Naive thymus-derived CD4-positive, alpha-beta T cell (primary cell): ENCODE measurements around the gene APLP2. TPM values are rescaled to one million over a fixed set of nuclear protein-coding genes. Genes with fewer than 3 reads are reported as not detected.
A peak's percentile ranks its signal among the peaks of the same experiment; 100 is the strongest.

Experiments used
- ATAC-seq: fragments of 150-1000 bp; cut with Tn5 transposase; 2 replicates; pipeline ENCODE4 v1.10.0; 2021; ENCODE audit warnings: mild to moderate bottlenecking, moderate library complexity
- CTCF ChIA-PET: fragments of 350-600 bp; sonication (Branson Sonifier 250); formaldehyde crosslinking; loops from one replicate; lab custom pipeline; 2021; ENCODE audit warnings: antibody characterized with exemption; lab: Charles Lee
- POLR2A ChIA-PET: fragments of 350-600 bp; sonication (Branson Sonifier 250); formaldehyde crosslinking; loops from one replicate; lab custom pipeline; 2021; ENCODE audit warnings: antibody characterized with exemption, inconsistent platforms; lab: Charles Lee
- DNase-seq, 9 donors: peaks; one replicate each; pipeline versions ENCODE4 v3.0.0 to v3.0.0-alpha.2; 2020 to 2022; ENCODE audit warnings: mixed read lengths in 1 of 9
- H3K27ac ChIP-seq: one replicate; pipeline ENCODE4 v1.7.0; 2013; ENCODE audit warnings: mild to moderate bottlenecking, low read depth, low read length, moderate library complexity
- H3K27me3 ChIP-seq, 2 donors: one replicate each; pipeline ENCODE4 v1.7.0; 2013; ENCODE audit warnings: low read length in 2 of 2, mild to moderate bottlenecking in 2 of 2, moderate library complexity in 2 of 2; ENCODE audit not compliant: control insufficient read depth in 2 of 2, insufficient read depth in 2 of 2
- H3K36me3 ChIP-seq, 3 experiments: 1 replicate in 2 of 3; 2 replicates in 1 of 3; pipeline ENCODE4 v1.7.0; 2013; ENCODE audit warnings: low read length in 3 of 3, mild to moderate bottlenecking in 3 of 3, moderate library complexity in 1 of 3; ENCODE audit not compliant: insufficient read depth in 3 of 3, control insufficient read depth in 2 of 3
- H3K4me1 ChIP-seq, 2 donors: one replicate each; pipeline ENCODE4 v1.7.0; 2013; ENCODE audit warnings: low read length in 2 of 2, mild to moderate bottlenecking in 2 of 2, moderate library complexity in 1 of 2; ENCODE audit not compliant: control insufficient read depth in 2 of 2, insufficient read depth in 2 of 2
- H3K4me3 ChIP-seq: 2 replicates; pipeline ENCODE4 v1.7.0; 2013; ENCODE audit warnings: mild to moderate bottlenecking, low read length
- H3K9me3 ChIP-seq, 3 experiments: 1 replicate in 2 of 3; 2 replicates in 1 of 3; pipeline ENCODE4 v1.7.0; 2013; ENCODE audit warnings: low read length in 3 of 3; ENCODE audit not compliant: control insufficient read depth in 2 of 3
- H3K27ac Mint-ChIP-seq, 9 donors: one replicate each; pipeline ENCODE4 v1.8.0; 2020 to 2022; ENCODE audit warnings: mixed read lengths in 9 of 9, mild to moderate bottlenecking in 8 of 9, moderate library complexity in 5 of 9, inconsistent platforms in 2 of 9
- H3K27me3 Mint-ChIP-seq, 5 donors: one replicate each; pipeline ENCODE4 v1.8.0; 2021 to 2022; ENCODE audit warnings: mixed read lengths in 5 of 5, mild to moderate bottlenecking in 1 of 5
- H3K36me3 Mint-ChIP-seq, 5 donors: one replicate each; pipeline ENCODE4 v1.8.0; 2020 to 2022; ENCODE audit warnings: mixed read lengths in 5 of 5, mild to moderate bottlenecking in 3 of 5, inconsistent platforms in 1 of 5
- H3K4me1 Mint-ChIP-seq, 7 donors: one replicate each; pipeline ENCODE4 v1.8.0; 2020 to 2022; ENCODE audit warnings: mixed read lengths in 7 of 7, mild to moderate bottlenecking in 3 of 7, inconsistent platforms in 1 of 7
- H3K4me3 Mint-ChIP-seq, 10 donors: one replicate each; pipeline ENCODE4 v1.8.0; 2020 to 2022; ENCODE audit warnings: mild to moderate bottlenecking in 10 of 10, mixed read lengths in 10 of 10, moderate library complexity in 6 of 10, inconsistent platforms in 2 of 10
- H3K9me3 Mint-ChIP-seq, 11 donors: one replicate each; pipeline ENCODE4 v1.8.0; 2020 to 2022; ENCODE audit warnings: mixed read lengths in 11 of 11, mild to moderate bottlenecking in 4 of 11, inconsistent platforms in 1 of 11, moderate library complexity in 1 of 11
- intact Hi-C, 2 donors: fragments of 100-400 bp; cut with micrococcal nuclease; formaldehyde crosslinking; loops; one replicate each; pipeline ENCODE4 v1.15.1; 2023
- polyA plus RNA-seq, 2 donors: library from polyadenylated mRNA; unstranded; fragments of 300-500 nt; fragmentation: Illumina TruSeq; gene quantifications; one replicate each; pipeline ENCODE4 v1.2.3, GENCODE V29; 2021
- total RNA-seq, 6 experiments: library from RNA in 5 of 6; stranded (reverse) in 5 of 6; gene quantifications; 1 replicate in 5 of 6; 2 replicates in 1 of 6; pipeline ENCODE4 v1.2.3 and lab custom pipeline; 2021 to 2026

Gene APLP2
- total and polyA plus RNA-seq, 7 experiments from 2014 or later = 26.6 to 172 (median 46.3) TPM

DNA sequence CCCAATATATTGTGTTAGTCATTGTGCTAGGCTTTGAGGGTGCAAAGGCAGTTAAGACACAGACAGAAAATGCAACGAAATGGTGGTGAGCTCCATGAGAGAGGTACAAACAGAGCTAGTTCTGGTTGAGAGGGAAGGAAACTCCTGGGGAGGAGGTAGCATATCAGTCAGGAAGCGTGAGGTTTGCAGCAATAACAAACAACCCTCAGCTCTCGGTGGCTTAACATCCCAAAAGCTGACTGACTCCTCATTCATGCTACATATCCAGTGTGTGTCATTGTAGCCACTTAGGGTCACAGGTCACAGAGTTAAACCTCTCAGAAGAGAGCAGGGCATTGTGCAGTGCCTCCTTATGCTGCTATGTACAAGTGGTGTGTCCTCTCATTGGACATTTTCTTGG lies 88.1 kb downstream of the APLP2 start:
- Histone ChIP-seq H3K27ac (no peak overlapping the region), H3K27me3 (peaks cover 0 to 5% of the 10 kb centered on the region in 2 donors), H3K4me3 (no peak overlapping the region), H3K4me1 (peaks cover 0 to 4% of the 10 kb centered on the region in 2 donors), H3K36me3 (no peaks in the 10 kb centered on the region), H3K9me3 (no peaks in the 10 kb centered on the region)
- Mint-ChIP-seq H3K36me3 (no peaks in the 10 kb centered on the region), H3K27me3 (peaks cover 42 to 49% (median 47%) of the 10 kb centered on the region in 5 donors), H3K4me3 (peak overlapping the region in 5 of 10 donors; percentile 5 to 79 (median 24)), H3K9me3 (no peaks in the 10 kb centered on the region), H3K4me1 (peaks cover 4 to 27% (median 23%) of the 10 kb centered on the region in 7 donors), H3K27ac (no peak overlapping the region)
- no peak for ATAC-seq
- no peak for DNase-seq
- ChIA-PET CTCF (no interaction called here), POLR2A (no interaction called here)
- intact Hi-C loops = no loop called here

DNA sequence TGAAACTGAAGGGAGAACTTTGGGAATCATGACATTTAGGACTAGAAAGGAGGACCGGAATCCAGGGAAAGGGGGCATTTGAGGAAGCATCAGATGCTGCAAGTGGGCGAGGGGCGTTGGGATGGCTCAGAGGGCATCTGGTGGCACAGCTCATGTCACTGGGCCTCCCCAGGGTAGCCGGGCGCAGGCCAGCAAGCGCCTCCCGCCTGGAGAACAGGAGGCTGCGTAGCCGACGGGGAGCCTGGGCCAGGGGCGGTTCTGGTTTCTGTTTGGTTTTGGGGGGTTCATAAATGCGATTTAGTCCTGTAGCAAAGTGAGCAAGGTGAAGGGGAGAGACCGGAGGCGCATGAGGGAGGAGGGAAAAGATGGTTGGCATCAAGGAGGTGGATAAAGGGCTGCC lies 89.4 kb downstream of the APLP2 start:
- Histone ChIP-seq H3K27me3 (peaks cover 0 to 5% of the 10 kb centered on the region in 2 donors), H3K36me3 (no peaks in the 10 kb centered on the region), H3K4me3 (no peak overlapping the region), H3K4me1 (peaks cover 0 to 4% of the 10 kb centered on the region in 2 donors), H3K27ac (no peak overlapping the region), H3K9me3 (no peaks in the 10 kb centered on the region)
- H3K27me3 Mint-ChIP-seq = peaks cover 53 to 61% (median 58%) of the 10 kb centered on the region in 5 donors
- peaks cover 4 to 28% (median 23%) of the 10 kb centered on the region in 7 donors for H3K4me1 Mint-ChIP-seq
- ATAC-seq = no peak
- H3K36me3 Mint-ChIP-seq = no peaks in the 10 kb centered on the region
- H3K9me3 Mint-ChIP-seq = no peaks in the 10 kb centered on the region
- no peak for DNase-seq
- no peak overlapping the region for H3K27ac Mint-ChIP-seq
- peak overlapping the region in 9 of 10 donors; percentile 15 to 79 (median 29) for H3K4me3 Mint-ChIP-seq
- ChIA-PET POLR2A (no interaction called here), CTCF (no interaction called here)
- intact Hi-C loops = no loop called here

DNA sequence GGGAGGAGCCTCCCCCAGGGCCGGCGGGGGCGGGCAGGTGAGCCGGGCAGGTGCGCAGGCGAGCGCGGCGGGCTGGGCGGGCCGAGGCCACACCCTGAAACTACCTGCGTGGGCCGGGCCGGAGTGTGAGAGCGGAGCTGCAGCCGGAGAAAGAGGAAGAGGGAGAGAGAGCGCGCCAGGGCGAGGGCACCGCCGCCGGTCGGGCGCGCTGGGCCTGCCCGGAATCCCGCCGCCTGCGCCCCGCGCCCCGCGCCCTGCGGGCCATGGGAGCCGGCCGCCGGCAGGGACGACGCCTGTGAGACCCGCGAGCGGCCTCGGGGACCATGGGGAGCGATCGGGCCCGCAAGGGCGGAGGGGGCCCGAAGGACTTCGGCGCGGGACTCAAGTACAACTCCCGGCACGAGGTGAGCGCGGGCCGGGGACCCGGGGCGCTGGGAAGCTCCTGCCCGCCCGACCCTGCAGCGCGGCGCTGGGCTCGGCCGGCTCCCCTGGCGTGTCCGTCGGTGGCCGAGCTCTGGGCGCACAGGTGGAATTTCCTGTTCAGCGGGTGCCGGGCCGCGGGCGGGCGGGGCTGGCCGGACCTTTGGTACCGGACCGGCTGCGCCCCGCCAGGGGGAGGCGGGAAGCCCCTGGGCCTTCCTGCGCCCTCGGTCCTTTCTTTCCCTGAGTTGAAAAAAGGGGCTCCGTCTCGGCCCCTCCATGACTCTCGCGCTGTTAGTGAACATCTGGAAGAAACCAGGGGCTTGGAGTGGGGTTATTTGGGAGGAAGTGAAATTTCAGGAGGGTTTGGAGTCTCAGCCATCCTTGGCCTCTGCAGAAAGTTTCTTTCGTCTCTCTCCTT lies 90.2 kb downstream of the APLP2 start, which contains the start of gene ST14:
Gene ST14 (plus strand): TSS at position 126 of the 841 bp plus-strand sequence. CDS start 198 bp downstream, at position 324.
- peak; percentile 49 for ATAC-seq
- DNase-seq = no peak

DNA sequence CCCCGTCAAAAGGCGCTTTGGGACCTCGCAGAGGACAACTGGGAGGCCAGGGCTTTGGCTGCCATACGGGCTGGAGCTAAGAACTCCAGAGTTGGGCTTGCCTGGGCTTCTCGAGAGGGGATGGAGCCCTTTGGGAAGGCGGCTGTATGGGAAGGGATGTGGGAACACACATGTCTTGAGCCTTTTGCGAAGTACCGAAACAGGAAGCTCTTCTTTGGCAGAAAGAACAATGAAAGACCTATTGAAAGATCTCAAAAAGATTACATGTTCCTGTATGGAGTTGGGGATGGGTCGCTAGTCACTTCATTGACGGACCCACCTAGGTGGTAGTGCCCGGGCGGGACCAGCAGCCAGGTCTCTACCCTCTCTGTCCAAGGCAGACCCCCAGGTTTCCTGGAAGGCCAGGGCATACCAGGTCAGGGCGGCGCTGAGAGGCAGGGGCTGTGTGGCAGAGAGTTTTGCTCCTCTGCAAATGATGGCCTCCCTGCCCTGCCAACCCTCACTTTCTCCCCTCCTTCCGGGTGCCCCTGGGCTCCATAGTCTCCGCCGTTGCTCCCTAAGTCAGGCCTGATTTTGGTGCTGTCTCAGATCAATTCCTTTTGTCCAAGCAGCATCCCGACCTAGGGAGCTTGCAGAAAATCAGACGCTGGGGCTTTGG lies 90.9 kb downstream of the APLP2 start:
- Mint-ChIP-seq H3K9me3 (no peaks in the 10 kb centered on the region), H3K27ac (peak overlapping the region in 1 of 9 donors; percentile 10), H3K4me3 (peak overlapping the region in 9 of 10 donors; percentile 18 to 75 (median 60)), H3K27me3 (peaks cover 59 to 69% (median 62%) of the 10 kb centered on the region in 5 donors), H3K4me1 (peaks cover 4 to 27% (median 22%) of the 10 kb centered on the region in 7 donors), H3K36me3 (no peaks in the 10 kb centered on the region)
- H3K27ac ChIP-seq = no peak overlapping the region
- H3K4me1 ChIP-seq = peaks cover 0 to 4% of the 10 kb centered on the region in 2 donors
- no peak for DNase-seq
- intact Hi-C loops = no loop called here
- H3K4me3 ChIP-seq = no peak overlapping the region
- ChIA-PET POLR2A (no interaction called here), CTCF (no interaction called here)
- ATAC-seq = no peak
- peaks cover 0 to 5% of the 10 kb centered on the region in 2 donors for H3K27me3 ChIP-seq
- H3K36me3 ChIP-seq = no peaks in the 10 kb centered on the region
- H3K9me3 ChIP-seq = no peaks in the 10 kb centered on the region

More for the DNA sequence above, 90.2 kb downstream of the APLP2 start, which contains the start of gene ST14:
- Histone ChIP-seq H3K27me3 (peaks cover 0 to 5% of the 10 kb centered on the region in 2 donors), H3K9me3 (no peaks in the 10 kb centered on the region), H3K4me3 (no peak within 1 kb of the TSS), H3K4me1 (peaks cover 0 to 4% of the 10 kb centered on the region in 2 donors), H3K36me3 (no peaks in the 10 kb centered on the region), H3K27ac (no peak within 1 kb of the TSS)
- ChIA-PET CTCF (no interaction called here), POLR2A (no interaction called here)
- peaks cover 54 to 62% (median 56%) of the 10 kb centered on the region in 5 donors for H3K27me3 Mint-ChIP-seq
- H3K4me3 Mint-ChIP-seq = peak within 1 kb of the TSS; percentile 22 to 79 (median 52)
- H3K27ac Mint-ChIP-seq = peak within 1 kb of the TSS in 1 of 9 donors; percentile 10
- H3K36me3 Mint-ChIP-seq = no peaks in the 10 kb centered on the region
- intact Hi-C loops = no loop called here
- no peaks in the 10 kb centered on the region for H3K9me3 Mint-ChIP-seq
- peaks cover 4 to 27% (median 23%) of the 10 kb centered on the region in 7 donors for H3K4me1 Mint-ChIP-seq

DNA sequence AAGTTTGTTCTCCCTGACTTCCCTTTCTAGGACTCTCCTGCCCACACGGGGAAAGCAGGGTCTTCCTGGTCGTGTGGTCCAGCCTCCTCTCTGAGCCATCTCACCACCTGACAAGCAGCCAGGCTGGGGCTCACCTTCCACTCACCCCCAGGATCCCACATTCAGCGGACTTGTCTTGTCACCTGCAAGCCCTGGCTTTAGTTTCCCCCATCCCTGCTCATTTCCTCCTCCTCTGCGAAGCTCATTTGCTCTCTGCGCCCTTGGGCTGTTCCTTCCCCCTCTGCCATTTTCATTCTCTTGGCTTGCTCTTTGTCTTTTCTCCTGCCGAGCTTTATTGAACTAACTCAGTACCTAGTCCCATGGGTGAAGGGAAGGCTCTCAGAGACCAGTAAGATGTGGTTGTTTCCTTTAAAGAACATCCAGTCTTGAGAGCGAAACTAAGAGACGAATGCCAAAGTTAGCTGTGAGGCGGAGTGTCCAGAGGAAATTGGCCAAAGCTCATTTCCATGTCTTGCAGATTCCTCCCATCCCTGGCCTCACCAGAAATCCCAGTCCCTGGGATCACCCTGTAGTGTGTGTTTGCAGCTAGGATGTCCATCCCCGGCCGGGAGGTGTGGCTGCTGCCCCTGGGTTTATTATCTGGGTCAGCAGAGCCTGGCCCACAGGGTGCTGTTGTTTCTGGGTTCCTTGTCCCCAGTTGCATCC lies 91.9 kb downstream of the APLP2 start:
- peaks cover 0 to 5% of the 10 kb centered on the region in 2 donors for H3K27me3 ChIP-seq
- ChIA-PET CTCF (interaction anchor here (0.6 kb wide), 1 partner anchor 29 kb away, joined by 5 read pairs; no protein-coding TSS in a partner anchor), POLR2A (no interaction called here)
- ATAC-seq = no peak
- H3K9me3 ChIP-seq = no peaks in the 10 kb centered on the region
- H3K4me3 ChIP-seq = no peak overlapping the region
- no peaks in the 10 kb centered on the region for H3K36me3 Mint-ChIP-seq
- H3K9me3 Mint-ChIP-seq = no peaks in the 10 kb centered on the region
- no peaks in the 10 kb centered on the region for H3K36me3 ChIP-seq
- peak overlapping the region in 3 of 10 donors; percentile 1 to 53 (median 35) for H3K4me3 Mint-ChIP-seq
- no peak overlapping the region for H3K27ac ChIP-seq
- peaks cover 4 to 27% (median 22%) of the 10 kb centered on the region in 7 donors for H3K4me1 Mint-ChIP-seq
- no peak for DNase-seq
- H3K27me3 Mint-ChIP-seq = peaks cover 60 to 78% (median 65%) of the 10 kb centered on the region in 5 donors
- H3K4me1 ChIP-seq = peaks cover 0 to 4% of the 10 kb centered on the region in 2 donors
- intact Hi-C loops = no loop called here
- H3K27ac Mint-ChIP-seq = no peak overlapping the region

DNA sequence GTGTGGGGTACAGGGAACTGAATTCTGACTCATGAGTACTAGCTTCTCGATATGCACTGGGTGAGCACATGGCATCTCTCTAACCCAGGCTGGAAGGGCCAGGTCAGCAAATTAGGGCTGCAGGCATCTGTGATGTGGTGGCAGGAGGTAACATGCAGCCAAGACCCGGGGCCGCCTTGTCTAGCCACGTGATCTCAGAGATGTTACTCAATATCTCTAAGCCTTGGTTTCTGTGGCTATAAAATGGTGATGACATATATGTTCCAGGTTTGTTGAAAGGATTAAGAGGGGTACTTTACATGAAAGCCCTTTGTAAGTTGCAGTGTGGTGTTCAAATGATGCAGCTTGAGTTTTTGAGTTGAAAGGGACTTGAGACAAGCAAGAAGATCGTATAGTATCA lies 93.0 kb downstream of the APLP2 start:
- no peak overlapping the region for H3K27ac Mint-ChIP-seq
- Histone ChIP-seq H3K4me1 (peaks cover 0 to 4% of the 10 kb centered on the region in 2 donors), H3K4me3 (no peak overlapping the region), H3K27me3 (peaks cover 0 to 5% of the 10 kb centered on the region in 2 donors), H3K27ac (no peak overlapping the region), H3K9me3 (no peaks in the 10 kb centered on the region), H3K36me3 (no peaks in the 10 kb centered on the region)
- ATAC-seq = no peak
- H3K4me1 Mint-ChIP-seq = peaks cover 4 to 27% (median 22%) of the 10 kb centered on the region in 7 donors
- intact Hi-C loops = no loop called here
- H3K36me3 Mint-ChIP-seq = no peaks in the 10 kb centered on the region
- H3K9me3 Mint-ChIP-seq = no peaks in the 10 kb centered on the region
- ChIA-PET POLR2A (no interaction called here), CTCF (no interaction called here)
- DNase-seq = no peak
- H3K4me3 Mint-ChIP-seq = no peak overlapping the region
- H3K27me3 Mint-ChIP-seq = peaks cover 60 to 79% (median 67%) of the 10 kb centered on the region in 5 donors
